Heart left ventricle (tissue), 13 donors: Measurements from ENCODE around the gene NSG1.

ENCODE experiments used
- CTCF ChIP-seq, 12 donors: fragments of 200-600 bp; sonication (generic) in 4 of 12; IDR thresholded peaks; one replicate each; pipeline versions ENCODE4 v1.5.0 to v1.8.0; 2018 to 2022; ENCODE audit warnings: antibody characterized with exemption in 12 of 12, mild to moderate bottlenecking in 5 of 12
- POLR2A ChIP-seq, 2 donors: fragments of 450-650 bp; IDR thresholded peaks; one replicate each; pipeline ENCODE4 v1.6.1; 2017; ENCODE audit warnings: antibody characterized with exemption in 2 of 2, mild to moderate bottlenecking in 2 of 2, moderate library complexity in 2 of 2
- donor health status: ischemic (EF 13 %, LVEDD 7.1; RV severe dilation, severe dysfunction).
- donor health status: DM: no; HTN: yes; CAD: no.
- donor health status: DM: no; HTN: no; CAD: no.
- donor health status: ischemic (EF 25% LVEDD 6.9; RV normal size, moderate dysfunction).
- donor health status: ischemic (EF 25% LVEDD 5.7; RV mildly dilated, moderate dysfunction).
- donor health status: ischemic (EF 35%, LVEDD 5.7; RV mildly dilated, moderate dysfunction).
- donor health status: nonischemic (EF 11% LVEDD 7.7; RV severe dilation, severe dysfunction).
- donor health status: DM: yes; HTN: yes; CAD: no.
- donor health status: PGD.
- donor health status: ischemic (EF 29% LVEDD 5.4; RV normal size, mild dysfunction).
- donor health status: nonischemic (EF 23%, LVEDD 6.1; RV moderate dilation, normal function).

GRCh38 chr4:4432341-4433125 lies 45.6 kb downstream of the NSG1 start:
- TF ChIP-seq CTCF (IDR thresholded peaks at IDR 0.05) = no peak
- TF ChIP-seq POLR2A (IDR thresholded peaks at IDR 0.05) = no peak
